NCI-H2196 treated with DMSO at 0.1 percent for 48 hours (cell line): ENCODE data around the gene TEAD1.
"Not testable (repeated sequence)": the region's sequence is repeated elsewhere in the genome, so short reads cannot be mapped to it uniquely, and the experiment has no call there.

Experiments
- DNase-seq: peaks from one replicate; lab custom pipeline; 2025; ENCODE audit not compliant: unreplicated experiment; lab: John Stamatoyannopoulos, UW

TEAD1 gene

DNA sequence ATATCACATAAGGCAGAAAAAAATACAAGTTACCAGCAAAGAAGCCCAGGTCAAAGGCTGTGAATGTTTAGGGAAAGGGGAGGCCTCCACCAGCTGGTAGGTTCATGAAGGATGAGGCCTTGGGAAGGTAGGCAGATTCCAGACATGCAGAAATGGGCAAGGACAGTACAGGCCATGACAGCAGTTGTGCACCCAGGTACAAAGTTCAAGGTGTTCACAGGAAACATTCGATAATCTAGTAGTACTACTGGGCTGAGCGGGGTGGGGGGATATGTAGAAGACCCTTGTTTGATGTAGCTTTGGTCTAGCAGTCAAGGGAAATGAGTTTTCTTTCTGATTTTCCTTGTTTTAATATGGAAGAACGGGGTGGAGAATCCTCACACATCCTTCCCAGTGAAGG lies 182.1 kb downstream of the TEAD1 start:
- DNase-seq: no peak

DNA sequence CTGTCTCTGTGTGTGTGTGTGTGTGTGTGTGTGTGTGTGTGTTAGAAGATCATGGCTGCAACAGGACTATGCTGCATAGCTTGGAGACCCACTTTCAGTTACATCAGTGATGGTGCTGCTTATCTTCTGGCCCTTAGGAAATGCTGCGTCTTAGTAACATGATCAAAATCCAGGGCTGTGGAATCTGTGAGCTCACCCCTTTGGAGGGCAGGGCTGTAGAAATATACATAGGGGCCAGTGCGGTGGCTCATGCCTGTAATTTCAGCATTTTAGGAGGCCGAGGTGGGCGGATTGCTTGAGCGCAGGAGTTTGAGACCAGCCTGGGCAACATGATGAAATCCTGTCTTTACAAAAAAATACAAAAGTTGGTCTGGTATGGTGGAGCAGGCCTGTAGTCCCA lies 183.4 kb downstream of the TEAD1 start:
- DNase-seq: no peak

DNA sequence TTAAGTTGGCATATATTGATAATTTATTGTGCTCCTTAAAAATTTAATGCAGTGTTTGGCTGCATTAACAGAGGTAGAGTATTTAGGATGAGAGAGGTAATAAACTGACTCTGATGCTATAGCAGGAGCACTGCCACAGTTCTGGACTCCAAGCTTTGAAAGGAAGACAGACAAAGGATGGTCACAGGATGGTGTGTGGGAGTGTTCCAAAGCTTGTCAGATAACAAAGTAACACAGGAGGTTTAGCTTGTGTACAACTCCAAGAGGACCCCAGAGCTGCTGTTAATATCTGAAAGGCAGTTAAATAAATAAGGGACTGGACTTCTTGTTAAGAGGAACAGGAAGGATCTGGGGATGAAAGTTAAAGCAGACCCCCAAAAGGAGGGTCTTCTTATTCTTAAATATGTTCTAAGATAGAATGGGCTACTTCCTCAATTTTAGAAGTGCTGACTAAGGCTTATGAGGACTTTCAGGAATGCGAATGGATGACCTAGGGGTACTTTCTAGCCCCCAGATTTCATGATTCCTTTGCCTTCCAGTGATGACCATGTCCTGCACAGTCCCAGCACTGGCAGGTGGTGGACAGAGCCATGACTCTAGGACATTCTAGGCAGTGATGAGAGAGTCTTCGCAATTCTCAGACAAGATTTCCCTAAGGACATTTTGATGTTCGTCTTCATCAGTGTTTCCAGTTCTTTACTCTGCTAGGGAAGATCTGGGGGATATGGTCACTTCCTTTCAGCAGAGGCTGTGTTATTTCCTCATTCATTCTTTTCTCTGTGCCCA lies 185.8 kb downstream of the TEAD1 start:
- no peak for DNase-seq

DNA sequence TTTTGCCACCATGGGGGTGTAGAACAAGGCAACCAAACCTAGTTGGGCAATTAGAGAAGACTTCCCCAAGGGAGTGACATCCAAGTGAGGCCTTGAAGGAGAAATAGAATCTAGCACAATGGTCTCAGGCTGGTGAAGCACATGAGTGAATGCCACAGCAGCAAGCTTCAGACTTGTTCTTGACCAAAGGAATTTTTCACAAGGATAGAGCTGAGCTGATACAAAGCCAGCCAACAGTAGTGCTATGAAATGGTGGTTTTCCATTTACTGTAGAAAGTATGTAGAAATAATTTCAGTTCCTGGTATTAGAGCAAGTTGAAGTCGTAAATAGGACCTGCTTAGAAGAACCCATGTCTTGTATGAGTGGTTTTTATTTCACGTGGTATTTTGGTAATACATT lies 186.6 kb downstream of the TEAD1 start:
- no peak for DNase-seq

DNA sequence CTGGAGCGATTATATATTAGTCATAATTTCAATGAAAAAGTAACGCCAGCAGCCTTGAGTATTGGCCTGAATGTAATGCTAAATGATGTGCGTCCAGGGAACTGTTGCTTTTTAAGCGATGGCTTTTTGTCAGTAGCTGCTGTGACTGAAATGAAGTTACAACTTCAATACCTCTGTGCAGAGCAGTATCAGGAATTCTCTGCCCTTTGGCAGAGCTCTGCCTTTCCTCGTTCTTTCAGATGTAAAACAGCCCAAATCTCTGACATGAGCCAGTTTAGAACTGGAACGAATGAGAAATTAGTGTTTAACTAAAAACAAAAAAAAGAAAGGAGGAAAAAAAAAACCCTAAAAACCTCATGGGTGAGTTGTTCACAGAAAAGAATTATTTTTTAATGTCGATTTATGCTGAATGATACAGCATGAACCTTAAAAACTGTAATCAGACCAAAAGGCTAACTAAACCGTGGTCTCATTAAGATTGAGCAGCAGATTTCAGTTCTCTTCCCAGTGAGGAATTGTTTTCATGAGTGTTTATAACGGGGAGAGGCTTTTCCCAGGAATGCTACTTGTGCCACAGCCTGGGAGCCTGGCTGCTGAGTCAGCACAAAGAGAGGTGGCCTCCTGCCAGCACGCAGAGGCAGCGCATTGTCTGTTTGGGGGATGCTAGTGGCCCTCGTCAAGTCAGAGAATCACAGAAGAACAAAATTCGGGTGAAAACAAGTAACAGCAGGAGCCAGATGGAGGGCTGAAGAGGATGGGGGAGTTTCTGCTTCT lies 188.7 kb downstream of the TEAD1 start:
- no peak for DNase-seq

DNA sequence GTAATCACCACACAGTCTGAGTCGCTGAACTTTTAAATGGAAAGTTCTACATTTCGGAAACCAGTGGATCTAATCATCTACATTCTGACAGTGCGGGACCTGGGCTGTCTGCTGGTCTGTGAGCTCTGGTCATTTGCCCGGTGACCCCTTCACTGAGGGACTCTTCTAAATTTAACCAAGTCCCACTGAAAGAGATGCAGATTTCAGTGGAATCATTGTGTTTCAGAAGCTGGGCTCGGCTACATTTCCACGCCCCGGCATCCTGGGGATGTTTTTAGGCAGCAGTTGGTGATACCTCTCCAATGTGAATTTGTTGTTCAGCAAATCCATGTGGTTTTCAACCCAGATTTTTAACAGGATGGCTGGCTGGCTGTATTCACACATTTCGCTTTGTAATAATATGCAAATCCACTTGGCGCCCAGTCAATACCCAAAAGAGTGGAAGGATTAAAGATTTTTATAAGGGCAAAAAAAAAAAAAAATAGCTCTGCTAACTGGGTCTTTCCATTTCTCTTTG lies 189.4 kb downstream of the TEAD1 start:
- DNase-seq: no peak

DNA sequence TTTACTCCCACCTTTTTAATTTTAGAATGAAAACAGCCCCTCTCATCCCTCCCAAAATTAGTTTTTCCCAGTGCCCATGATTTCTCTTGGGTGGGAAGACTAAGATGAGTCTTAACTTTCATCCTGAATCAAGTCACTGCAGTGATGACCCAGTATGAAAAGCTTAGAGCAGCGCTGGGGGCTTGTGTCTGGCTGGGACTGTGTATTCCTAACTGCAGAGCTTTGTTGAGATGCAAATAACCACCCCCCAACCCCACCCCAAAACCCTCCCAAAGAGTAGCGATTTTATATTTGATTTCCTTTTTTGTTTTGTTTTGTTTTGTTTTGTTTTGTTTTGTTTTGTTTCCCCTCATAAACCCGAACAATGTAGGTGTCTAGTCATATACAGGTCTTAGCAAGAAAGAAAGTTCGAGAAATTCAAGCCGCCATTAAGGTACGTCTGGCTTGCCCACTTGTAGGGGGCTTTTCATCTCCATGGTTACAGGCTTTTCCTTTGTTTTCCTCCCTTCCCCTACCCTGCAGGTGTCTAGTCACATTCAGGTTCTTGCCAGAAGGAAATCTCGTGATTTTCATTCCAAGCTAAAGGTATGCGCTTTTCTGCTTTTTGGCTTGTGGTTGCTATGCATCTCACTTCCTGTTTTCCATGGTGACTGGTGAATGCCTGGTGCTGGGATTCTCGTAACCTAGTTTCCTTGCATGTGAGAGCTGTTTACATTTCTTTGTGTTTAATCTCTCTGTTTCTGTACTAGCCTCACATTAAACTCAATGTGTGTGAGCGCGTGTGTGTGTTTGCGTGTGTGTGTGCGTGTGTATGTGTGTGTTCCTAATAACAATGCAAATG lies 190.3 kb downstream of the TEAD1 start:
- peak; percentile 75 for DNase-seq

DNA sequence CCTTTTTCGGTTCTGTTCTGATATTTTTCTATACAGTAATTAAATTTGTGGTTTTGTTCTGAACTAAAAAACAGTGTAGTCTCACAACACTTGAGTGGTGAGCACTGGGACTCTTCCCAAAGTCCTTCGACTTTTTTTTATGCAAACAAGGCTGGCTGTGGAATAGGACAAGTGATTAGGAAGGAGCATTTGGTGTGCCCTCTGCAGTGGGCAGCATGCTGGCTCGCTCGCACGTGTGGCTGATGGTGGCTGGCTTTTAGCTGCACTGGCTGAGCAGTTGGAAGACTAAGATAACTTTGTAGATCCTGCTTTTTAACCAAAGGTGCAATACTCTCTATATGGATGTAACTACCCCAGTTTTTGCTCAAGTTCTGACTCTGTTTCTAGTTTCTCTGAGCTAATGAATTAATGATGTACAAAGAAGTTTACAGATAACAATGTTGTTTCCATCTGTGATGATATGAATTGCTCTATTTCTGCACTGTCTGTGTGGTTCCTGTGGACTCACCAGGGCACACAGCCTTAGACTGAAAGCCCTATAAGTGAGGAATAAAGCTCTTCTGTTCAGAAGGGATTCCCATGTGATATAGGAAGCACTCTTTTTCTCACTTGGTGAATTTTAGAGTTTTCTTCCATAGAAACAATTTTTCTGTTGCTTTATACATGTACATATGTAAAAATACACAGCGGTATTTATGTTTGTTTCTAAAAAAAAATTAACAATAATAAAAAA lies 191.8 kb downstream of the TEAD1 start:
- no peak for DNase-seq

DNA sequence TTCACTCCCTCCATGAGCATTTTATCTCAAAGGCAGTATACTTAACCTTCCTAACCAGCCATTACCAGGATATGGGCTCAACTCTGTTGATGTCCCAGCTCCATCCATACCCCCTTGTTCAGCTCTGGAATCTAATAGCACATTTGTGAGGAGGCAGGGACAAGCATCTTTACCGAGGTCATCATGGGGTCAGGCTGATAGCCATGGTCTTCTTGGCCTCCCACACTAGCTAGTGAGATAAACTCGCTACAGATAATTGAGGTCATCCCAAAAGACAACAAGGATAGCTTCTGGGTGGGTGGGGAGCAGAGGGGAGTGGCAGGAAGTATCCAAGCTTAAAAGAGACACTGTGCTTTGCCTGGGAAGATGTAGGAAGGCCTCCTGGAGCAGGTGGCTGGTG lies 193.3 kb downstream of the TEAD1 start:
- DNase-seq: no peak

DNA sequence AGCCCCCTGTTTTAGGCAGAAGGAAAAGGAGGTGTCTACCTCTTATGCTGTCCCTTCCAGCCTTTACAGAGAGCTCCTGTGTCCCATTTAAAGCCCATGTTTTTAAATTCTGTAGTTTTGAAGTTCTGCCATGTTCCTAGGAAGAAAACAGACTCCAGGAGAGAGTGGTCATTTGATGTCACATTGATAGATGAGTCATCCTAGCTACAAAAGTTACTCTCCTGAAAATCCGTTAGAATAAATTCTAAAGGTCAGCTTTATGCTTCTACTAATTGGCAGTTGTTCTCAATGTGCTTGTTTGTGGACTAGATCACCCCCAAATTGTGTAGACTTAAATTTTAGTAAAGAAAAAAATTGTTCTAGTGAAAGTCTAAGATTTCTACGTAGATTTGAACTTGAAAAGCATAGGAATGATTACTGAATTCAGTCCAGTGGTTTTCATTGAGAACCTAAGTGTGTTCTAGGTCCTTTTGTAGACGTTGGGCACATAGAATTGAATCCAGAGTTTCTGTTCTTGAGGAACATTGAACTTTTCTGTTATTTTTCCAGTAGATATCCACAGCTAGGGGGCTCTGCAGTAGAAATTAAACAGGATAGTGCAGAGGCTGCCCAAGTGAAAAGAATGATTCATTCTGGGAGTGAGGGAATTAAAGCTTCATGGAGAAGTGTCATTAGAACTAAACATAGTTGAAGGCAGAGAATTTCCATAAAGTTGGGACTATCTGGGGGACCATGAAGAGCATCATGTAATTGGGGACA lies 194.3 kb downstream of the TEAD1 start:
- DNase-seq: no peak

DNA sequence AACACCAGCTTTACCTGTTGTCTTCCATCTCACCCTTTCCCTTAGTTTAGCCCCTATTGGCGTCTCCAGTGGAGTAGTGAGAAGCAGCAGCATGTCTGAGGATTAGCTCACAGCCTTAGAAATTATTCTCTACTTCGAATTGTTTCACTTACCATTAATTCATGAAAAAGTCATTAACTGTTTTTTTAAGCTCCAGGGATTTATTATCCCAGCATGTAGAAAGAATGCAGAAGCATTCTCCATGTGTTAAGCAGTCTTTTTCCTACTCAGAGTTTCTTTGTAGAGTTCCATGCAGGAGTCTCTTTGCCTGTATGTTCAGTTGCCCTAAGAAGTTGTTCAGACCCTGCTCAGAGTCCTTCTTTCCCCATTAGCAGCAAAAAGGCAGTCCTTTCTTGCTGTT lies 197.0 kb downstream of the TEAD1 start:
- no peak for DNase-seq

DNA sequence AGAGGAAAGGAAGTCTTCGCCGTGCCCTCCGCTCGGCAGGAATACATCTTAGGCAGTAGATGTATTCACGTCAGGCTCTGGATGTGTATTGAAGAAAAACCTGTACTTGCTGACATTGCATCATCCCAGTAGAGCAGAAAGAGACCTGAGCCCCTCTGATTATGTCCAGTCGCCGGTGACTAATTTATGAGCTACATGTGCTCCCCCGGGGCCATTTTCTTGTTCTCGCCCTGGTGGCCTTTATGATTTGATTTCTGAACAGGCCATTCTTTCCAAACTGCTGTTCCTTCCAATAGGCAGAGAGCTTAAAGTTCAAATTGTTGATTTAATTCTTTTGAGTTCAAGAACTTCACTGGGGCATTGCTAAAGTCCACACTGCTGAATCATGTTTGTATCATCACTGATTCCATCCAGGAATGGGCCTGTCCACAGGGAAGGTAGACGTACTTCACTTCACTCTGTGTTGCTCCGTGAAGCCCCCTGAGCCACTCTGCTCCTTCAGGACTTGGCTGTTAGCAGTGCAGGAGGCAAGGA lies 197.6 kb downstream of the TEAD1 start:
- no peak for DNase-seq

DNA sequence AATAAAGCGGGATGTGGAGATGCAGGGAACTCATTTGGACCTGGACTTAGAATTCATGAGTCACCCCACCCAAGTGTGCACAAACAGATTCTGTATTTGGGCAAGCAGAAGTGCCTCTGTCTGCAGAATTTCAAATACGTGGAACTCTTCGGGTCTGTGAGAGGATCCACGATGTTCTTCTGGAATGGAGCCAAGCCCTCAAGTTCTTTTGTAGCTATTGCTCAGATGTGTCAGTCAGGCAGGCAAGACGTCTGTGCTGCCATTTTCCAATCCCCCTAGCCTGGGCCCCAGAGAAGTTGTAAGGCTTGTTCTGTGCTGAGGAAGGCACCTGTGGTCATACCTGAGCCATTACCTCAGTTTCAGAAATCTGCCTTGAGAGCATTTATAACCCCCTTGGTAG lies 202.1 kb downstream of the TEAD1 start:
- no peak for DNase-seq

DNA sequence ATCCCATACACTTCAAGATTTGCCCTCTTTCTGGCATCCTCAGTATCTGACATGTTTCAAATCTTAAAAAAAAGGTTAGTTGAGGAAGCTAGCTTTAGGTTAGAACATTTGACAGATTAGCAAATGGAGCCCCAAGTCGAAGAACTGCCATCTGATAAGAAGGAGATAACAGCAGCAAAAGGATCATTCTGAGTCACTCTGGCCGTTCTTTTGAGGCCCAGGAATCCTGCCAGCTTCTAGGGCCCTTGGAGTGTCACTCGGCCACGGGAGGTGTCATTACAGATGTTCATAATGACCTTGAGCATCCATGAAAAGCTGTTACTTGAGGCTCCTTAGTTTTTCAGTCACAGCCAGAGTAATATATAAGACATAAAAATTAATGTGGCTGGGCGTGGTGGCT lies 202.8 kb downstream of the TEAD1 start:
- no peak for DNase-seq

DNA sequence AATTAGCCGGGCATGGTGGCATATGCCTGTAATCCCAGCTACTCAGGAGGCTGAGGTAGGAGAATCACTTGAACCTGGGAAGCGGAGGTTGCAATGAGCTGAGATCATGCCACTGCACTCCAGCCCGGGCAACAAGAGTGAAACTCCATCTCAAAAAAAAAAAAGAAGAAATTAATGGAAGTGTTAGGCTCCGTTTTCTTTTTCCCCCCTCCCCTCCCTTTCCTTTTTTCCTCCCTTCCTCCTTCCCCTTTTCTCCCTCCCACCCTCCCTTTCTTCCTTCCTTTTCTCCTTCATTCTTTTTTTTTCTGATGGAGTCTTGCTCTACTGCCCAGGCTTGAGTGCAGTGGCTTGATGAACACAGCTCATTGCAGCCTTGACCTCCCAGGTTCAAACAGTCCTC lies 203.3 kb downstream of the TEAD1 start:
- DNase-seq: not testable (repeated sequence)

DNA sequence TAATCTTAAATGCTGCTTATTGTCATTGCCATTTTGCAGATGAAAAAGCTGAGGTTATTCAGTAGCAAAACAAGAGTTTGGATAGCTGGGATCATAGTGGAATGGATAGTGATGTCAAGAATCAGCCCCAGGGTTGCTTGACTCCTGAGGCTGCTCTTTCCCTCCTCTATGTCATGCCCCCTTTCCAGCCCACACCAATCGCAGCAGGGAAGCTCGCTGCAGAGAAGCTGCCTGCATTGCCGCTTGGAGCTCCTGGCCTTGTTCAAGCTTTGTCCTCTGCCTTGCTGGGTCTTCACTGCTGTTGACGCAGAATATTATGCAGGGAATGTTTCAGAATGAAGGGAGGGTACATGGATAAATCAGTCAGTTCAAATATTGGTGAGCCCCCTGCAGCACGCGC lies 206.1 kb downstream of the TEAD1 start:
- no peak for DNase-seq

DNA sequence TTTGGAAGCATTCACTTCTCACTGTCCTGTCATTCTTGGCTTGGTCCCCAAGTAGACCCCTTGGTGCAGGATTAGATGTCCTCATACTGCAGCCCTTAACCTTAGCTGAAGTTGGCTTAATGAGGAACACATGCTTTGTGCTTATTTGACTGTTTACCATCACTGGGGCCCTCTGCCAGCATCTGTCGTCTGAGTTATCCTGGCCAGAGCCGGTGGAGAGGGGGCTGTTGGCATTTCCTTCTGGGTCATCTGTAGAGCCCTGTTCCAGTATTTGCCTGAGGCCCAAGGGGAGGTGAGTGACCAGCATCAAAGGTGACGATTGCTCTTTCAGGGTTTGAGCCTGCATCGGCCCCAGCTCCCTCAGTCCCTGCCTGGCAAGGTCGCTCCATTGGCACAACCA lies 208.4 kb downstream of the TEAD1 start:
- no peak for DNase-seq

DNA sequence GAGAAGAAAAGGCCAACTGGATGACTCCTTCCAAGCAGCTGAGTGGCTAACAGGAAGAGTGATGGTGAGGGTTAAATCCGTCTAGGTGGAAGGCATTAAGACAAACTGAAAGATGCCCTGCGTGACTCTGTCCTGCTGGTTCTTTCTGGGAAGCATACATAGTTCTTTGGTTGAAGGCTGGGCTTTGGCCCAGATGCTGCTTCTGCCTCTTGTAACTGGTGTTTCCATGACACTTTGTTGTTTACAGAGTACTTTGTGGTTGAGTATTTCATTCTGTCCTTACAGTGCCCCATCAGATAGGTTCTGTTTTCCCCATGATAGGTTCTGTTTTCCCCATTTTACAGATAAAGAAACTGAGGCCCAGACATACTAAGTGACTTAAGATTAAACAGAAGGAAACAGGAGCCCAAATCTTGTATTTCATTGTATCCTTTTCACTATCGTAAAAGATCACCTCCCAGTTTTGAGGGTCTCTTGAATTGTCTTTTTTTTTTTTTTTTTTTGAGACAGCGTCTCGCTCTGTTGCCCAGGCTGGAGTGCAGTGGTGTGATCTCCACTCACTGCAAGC lies 210.6 kb downstream of the TEAD1 start:
- DNase-seq: peak; percentile 15

DNA sequence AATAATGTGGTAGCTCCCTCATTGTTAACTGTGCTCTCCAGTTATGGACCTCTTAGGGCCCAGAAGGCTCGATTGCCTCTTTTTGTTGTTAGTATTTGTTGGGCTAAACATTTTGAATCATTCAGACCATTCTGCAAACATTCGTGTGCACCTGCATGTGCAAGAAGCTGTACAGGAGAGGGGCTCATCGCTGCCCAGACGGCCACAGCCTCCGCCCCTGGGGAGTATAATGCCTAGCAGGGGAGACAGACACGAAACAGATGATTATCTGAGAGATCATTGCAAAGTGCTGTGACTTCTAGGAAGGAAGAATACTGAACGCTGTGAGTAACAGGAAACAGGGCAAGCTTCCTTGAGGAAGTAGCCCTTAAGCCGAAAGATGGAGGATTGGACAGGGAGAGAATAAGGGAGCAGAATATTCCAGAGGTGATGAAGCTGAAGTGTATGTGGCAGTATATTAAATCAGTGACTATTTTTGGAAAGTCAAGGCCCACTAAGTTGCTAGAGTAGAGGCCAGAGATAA lies 211.6 kb downstream of the TEAD1 start:
- no peak for DNase-seq
